GM18505 (cell line): ENCODE measurements around the gene FAM24B.
"Not testable (repeated sequence)": the region's sequence is repeated elsewhere in the genome, so short reads cannot be mapped to it uniquely, and the experiment has no call there.

Experiments used
- ATAC-seq: cut with Tn5 transposase; IDR thresholded peaks from one replicate; pipeline ENCODE4 v1.9.1; 2021; ENCODE audit not compliant: unreplicated experiment
- POLR2A ChIP-seq: IDR thresholded peaks from 4 replicates; pipeline ENCODE4 v1.6.1; 2011; ENCODE audit warnings: borderline replicate concordance; ENCODE audit not compliant: insufficient read depth, insufficient read length; ENCODE audit errors: extremely low read depth

The FAM24B gene

GRCh38 chr10:122879339-122880273 is at the start of gene FAM24B:
Gene FAM24B (minus strand): TSS chr10:122879581. CDS start chr10:122850515, 29,066 bp downstream.
- ATAC-seq, result peak; percentile 73
- peak; percentile 76 for TF ChIP-seq POLR2A

- no peak for ATAC-seq
- no peak for TF ChIP-seq POLR2A
Measured at GRCh38 chr10:122915700-122916099, 36.3 kb upstream of the FAM24B start.

- TF ChIP-seq POLR2A, result no peak
- no peak for ATAC-seq
Measured at GRCh38 chr10:122911889-122912484, 32.6 kb upstream of the FAM24B start.

- no peak for TF ChIP-seq POLR2A
- no peak for ATAC-seq
Measured at GRCh38 chr10:122910310-122910709, 30.9 kb upstream of the FAM24B start, which contains the start of gene FAM24A. Gene FAM24A (plus strand): TSS chr10:122910610. CDS start chr10:122911635, 1,025 bp downstream.

GRCh38 chr10:122903861-122904260 is 24.5 kb upstream of the FAM24B start:
- not testable (repeated sequence) for ATAC-seq

- no peak for ATAC-seq
- TF ChIP-seq POLR2A, result no peak
Measured at GRCh38 chr10:122894261-122894944, 15.0 kb upstream of the FAM24B start.

GRCh38 chr10:122884166-122884565 is 4.8 kb upstream of the FAM24B start:
- no peak for ATAC-seq
- TF ChIP-seq POLR2A, result no peak

GRCh38 chr10:122882766-122883165 is 3.4 kb upstream of the FAM24B start:
- TF ChIP-seq POLR2A, result no peak
- ATAC-seq, result no peak

GRCh38 chr10:122878799-122879338 is 512 bp downstream of the FAM24B start:
- no peak for TF ChIP-seq POLR2A
- ATAC-seq, result peak; percentile 11

GRCh38 chr10:122877264-122877663 is 2.1 kb downstream of the FAM24B start:
- ATAC-seq, result no peak
- TF ChIP-seq POLR2A, result no peak

GRCh38 chr10:122876467-122876855 is 2.9 kb downstream of the FAM24B start:
- no peak for TF ChIP-seq POLR2A
- no peak for ATAC-seq

- ATAC-seq, result no peak
- no peak for TF ChIP-seq POLR2A
Measured at GRCh38 chr10:122875843-122876466, 3.4 kb downstream of the FAM24B start.

GRCh38 chr10:122871947-122872346 is 7.4 kb downstream of the FAM24B start:
- ATAC-seq, result not testable (repeated sequence)

GRCh38 chr10:122868768-122869167 is 10.6 kb downstream of the FAM24B start:
- ATAC-seq, result not testable (repeated sequence)

GRCh38 chr10:122866757-122867482 is 12.5 kb downstream of the FAM24B start:
- not testable (repeated sequence) for ATAC-seq
